ENCODE measurements around the gene SPAG17. TPM values are rescaled to one million over a fixed set of nuclear protein-coding genes. Genes with fewer than 3 reads are reported as not detected.

SPAG17 gene
- total RNA-seq, 2 donors from 2014 or later: not detected

DNA sequence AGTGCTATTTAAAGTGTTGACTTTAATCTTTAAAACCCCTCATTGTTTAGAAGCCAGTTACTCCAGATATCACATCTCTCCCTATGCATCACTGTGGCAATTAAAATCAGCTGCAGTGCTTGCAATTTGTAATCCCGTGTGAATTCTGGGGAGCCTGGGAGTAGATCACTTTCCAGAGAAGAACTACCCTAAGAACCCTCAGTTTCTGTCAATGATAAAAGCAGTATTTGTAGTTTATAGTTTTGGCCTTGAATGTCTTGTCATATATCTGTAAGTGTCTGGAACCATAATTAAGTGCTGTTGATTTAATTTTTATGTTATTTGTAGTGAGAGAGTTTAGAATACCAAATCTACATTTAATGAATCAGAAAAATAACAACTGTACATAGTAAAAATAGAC is 5.5 kb upstream of the SPAG17 start:
- Histone ChIP-seq H3K9me3 (no peaks in the 10 kb centered on the region), H3K4me1 (no peaks in the 10 kb centered on the region), H3K9ac (ENCODE audit: low read depth in 2 of 2, low read length in 2 of 2) (no peak overlapping the region), H3K36me3 (no peaks in the 10 kb centered on the region), H3K4me3 (no peak overlapping the region), H3K27me3 (no peaks in the 10 kb centered on the region), H3K27ac (no peak overlapping the region)
- intact Hi-C loops (cut with DNase I): no loop called here
- TF ChIP-seq, protein P1, sequence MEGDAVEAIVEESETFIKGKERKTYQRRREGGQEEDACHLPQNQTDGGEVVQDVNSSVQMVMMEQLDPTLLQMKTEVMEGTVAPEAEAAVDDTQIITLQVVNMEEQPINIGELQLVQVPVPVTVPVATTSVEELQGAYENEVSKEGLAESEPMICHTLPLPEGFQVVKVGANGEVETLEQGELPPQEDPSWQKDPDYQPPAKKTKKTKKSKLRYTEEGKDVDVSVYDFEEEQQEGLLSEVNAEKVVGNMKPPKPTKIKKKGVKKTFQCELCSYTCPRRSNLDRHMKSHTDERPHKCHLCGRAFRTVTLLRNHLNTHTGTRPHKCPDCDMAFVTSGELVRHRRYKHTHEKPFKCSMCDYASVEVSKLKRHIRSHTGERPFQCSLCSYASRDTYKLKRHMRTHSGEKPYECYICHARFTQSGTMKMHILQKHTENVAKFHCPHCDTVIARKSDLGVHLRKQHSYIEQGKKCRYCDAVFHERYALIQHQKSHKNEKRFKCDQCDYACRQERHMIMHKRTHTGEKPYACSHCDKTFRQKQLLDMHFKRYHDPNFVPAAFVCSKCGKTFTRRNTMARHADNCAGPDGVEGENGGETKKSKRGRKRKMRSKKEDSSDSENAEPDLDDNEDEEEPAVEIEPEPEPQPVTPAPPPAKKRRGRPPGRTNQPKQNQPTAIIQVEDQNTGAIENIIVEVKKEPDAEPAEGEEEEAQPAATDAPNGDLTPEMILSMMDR (IDR thresholded peaks at IDR 0.05): no peak
- no peak for DNase-seq

DNA sequence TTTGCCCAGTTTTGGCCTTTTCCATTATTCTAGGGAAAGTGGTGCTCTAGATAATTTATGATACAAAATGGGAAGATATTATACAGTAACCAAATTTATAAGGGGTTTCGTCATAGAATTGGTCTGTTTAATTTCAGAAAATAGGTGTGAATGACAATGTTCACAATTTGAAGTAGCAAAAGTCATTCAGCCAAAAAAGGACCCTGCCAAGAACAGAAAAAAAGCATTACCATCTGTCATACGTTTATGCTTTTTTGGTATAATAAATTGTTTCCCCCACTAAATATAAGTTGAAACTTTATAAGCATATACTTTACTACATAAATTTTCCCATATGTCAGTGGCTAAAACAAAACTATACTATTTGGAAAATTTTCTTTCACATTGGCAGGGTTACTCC is 4.5 kb upstream of the SPAG17 start:
- Histone ChIP-seq H3K27me3 (no peaks in the 10 kb centered on the region), H3K9ac (ENCODE audit: low read depth in 2 of 2, low read length in 2 of 2) (no peak overlapping the region), H3K4me1 (no peaks in the 10 kb centered on the region), H3K27ac (no peak overlapping the region), H3K9me3 (no peaks in the 10 kb centered on the region), H3K4me3 (no peak overlapping the region), H3K36me3 (no peaks in the 10 kb centered on the region)
- intact Hi-C loops (cut with DNase I): no loop called here
- TF ChIP-seq, protein P1 (IDR thresholded peaks at IDR 0.05): no peak
- no peak for DNase-seq

DNA sequence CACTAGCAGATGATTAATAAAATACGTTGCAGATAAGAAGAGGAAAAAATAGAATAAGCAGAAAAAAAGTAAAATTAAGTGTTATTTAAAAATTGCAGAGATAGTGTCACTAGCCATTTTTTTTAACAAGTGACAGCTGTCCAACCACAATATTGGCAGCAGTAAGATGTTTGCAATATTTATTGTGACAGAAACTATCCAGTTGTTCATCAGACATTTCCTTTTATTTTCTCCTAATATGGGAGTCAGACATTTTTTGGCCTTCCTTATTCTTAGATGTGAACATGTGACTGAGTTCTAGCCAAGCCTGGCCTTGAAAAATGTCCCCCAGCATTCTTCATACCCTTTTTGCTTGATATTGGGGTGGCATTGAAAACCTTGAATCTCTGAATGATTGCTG is 3.4 kb upstream of the SPAG17 start:
- intact Hi-C loops (cut with DNase I): no loop called here
- no peak for DNase-seq
- Histone ChIP-seq H3K36me3 (no peaks in the 10 kb centered on the region), H3K9ac (ENCODE audit: low read depth in 2 of 2, low read length in 2 of 2) (no peak overlapping the region), H3K27ac (no peak overlapping the region), H3K9me3 (no peaks in the 10 kb centered on the region), H3K4me3 (no peak overlapping the region), H3K4me1 (no peaks in the 10 kb centered on the region), H3K27me3 (no peaks in the 10 kb centered on the region)
- TF ChIP-seq, protein P1 (IDR thresholded peaks at IDR 0.05): no peak

DNA sequence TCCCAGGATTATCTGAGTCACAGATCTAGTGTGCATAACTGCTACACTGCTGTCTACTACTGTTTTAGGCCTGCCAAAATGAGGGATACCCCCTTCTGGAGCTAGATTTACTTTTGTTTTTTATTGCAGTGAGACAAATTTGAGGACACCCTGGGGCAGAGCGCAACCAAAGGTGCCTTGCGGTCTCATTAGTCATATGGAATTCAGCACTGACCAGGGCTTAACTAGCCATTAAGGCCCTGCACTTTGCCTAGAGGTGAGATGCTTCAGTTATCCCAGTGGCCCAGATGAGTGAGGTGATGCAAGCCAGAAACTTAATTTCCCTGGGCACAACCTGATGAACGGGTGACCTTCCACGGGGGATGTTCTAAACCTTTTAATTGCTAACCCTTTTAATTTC is 998 bp upstream of the SPAG17 start:
- no peak for DNase-seq
- TF ChIP-seq, protein P1 (IDR thresholded peaks at IDR 0.05): no peak

DNA sequence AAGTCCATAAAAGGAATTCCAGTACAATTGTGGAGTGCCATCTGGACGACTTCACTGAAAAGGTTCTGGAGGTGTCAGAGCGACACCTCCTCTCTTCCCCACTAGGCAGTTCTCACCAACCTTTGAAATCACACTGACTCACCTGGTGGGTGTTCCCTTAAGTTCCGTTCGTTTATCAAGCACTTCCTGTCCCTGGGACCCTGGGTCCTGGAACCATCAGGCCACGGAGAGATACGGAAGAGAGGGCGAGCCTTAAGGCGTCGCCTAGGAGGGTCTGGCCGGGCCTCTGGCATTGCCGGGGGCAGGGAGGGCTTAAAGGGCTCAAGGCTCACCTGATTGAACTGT is 317 bp downstream of the SPAG17 start:
- intact Hi-C loops (cut with DNase I): no loop called here
- H3K27me3 ChIP-seq: no peaks in the 10 kb centered on the region
- no peaks in the 10 kb centered on the region for H3K9me3 ChIP-seq
- no peaks in the 10 kb centered on the region for H3K4me1 ChIP-seq
- TF ChIP-seq, protein P1 (IDR thresholded peaks at IDR 0.05): no peak
- no peak overlapping the region for H3K27ac ChIP-seq
- H3K9ac ChIP-seq (ENCODE audit: low read depth in 2 of 2, low read length in 2 of 2): no peak overlapping the region
- DNase-seq: no peak
- H3K36me3 ChIP-seq: no peaks in the 10 kb centered on the region
- peak overlapping the region; percentile 26 for H3K4me3 ChIP-seq

More for the DNA sequence above, 998 bp upstream of the SPAG17 start:
- no peaks in the 10 kb centered on the region for H3K36me3 ChIP-seq
- no peaks in the 10 kb centered on the region for H3K4me1 ChIP-seq
- intact Hi-C loops (cut with DNase I): no loop called here
- no peak overlapping the region for H3K27ac ChIP-seq
- H3K9me3 ChIP-seq: no peaks in the 10 kb centered on the region
- no peaks in the 10 kb centered on the region for H3K27me3 ChIP-seq
- no peak overlapping the region for H3K9ac ChIP-seq (ENCODE audit: low read depth in 2 of 2, low read length in 2 of 2)
- no peak overlapping the region for H3K4me3 ChIP-seq

DNA sequence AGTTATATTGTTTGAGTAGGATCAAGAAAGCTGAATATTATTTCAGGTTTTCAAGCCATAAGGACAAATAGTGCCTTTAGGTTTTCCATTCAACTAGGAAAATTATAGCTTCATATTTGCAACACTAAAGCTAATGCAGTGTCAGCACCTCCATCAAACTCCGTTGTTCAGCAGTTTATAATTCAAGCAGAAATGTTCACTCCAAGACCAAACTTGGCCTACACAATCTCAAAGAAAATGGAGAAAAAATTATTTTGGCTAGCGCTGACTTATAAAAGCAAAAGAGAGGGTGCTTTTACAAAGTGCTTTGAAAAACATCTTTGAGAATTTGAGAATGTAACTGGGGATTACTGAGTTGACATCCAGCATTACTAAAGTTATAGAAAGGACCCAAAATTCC is 1.4 kb downstream of the SPAG17 start:
- H3K9me3 ChIP-seq: no peaks in the 10 kb centered on the region
- no peak overlapping the region for H3K9ac ChIP-seq (ENCODE audit: low read depth in 2 of 2, low read length in 2 of 2)
- H3K4me1 ChIP-seq: no peaks in the 10 kb centered on the region
- no peak for DNase-seq
- H3K36me3 ChIP-seq: no peaks in the 10 kb centered on the region
- TF ChIP-seq, protein P1 (IDR thresholded peaks at IDR 0.05): no peak
- H3K27me3 ChIP-seq: no peaks in the 10 kb centered on the region
- H3K4me3 ChIP-seq: no peak overlapping the region
- no peak overlapping the region for H3K27ac ChIP-seq
- intact Hi-C loops (cut with DNase I): no loop called here

Measured in colonic mucosa (tissue), 4 donors.